GM21360 (cell line): ENCODE measurements around the gene TP53I11.

Experiments used
- ATAC-seq: cut with Tn5 transposase; IDR thresholded peaks from one replicate; pipeline ENCODE4 v1.9.1; 2021; ENCODE audit warnings: mild to moderate bottlenecking, moderate library complexity; ENCODE audit not compliant: unreplicated experiment

TP53I11 gene

GRCh38 chr11:44959064-44959463 is 8.4 kb upstream of the TP53I11 start:
- no peak for ATAC-seq

GRCh38 chr11:44957776-44958564 is 7.3 kb upstream of the TP53I11 start:
- ATAC-seq = no peak

- no peak for ATAC-seq
These were observed 6.4 kb upstream of the TP53I11 start for GRCh38 chr11:44957040-44957515.

GRCh38 chr11:44955015-44955738 is 4.5 kb upstream of the TP53I11 start:
- ATAC-seq = no peak

GRCh38 chr11:44954051-44954906 is 3.6 kb upstream of the TP53I11 start:
- ATAC-seq = no peak

- no peak for ATAC-seq
These were observed 2.0 kb upstream of the TP53I11 start for GRCh38 chr11:44952500-44953260.

GRCh38 chr11:44952082-44952481 is 1.4 kb upstream of the TP53I11 start:
- no peak for ATAC-seq

GRCh38 chr11:44950031-44950624 is 555 bp downstream of the TP53I11 start:
- no peak for ATAC-seq

- no peak for ATAC-seq
These were observed 1.3 kb downstream of the TP53I11 start for GRCh38 chr11:44949160-44950030.

- no peak for ATAC-seq
These were observed 2.5 kb downstream of the TP53I11 start for GRCh38 chr11:44948155-44948554.

- ATAC-seq = no peak
These were observed 3.6 kb downstream of the TP53I11 start for GRCh38 chr11:44947114-44947513.

- ATAC-seq = no peak
These were observed 4.4 kb downstream of the TP53I11 start for GRCh38 chr11:44946263-44946662.

GRCh38 chr11:44945666-44946065 is 5.0 kb downstream of the TP53I11 start:
- ATAC-seq = no peak

- ATAC-seq = no peak
These were observed 5.8 kb downstream of the TP53I11 start for GRCh38 chr11:44944853-44945235.

GRCh38 chr11:44944181-44944852 is 6.4 kb downstream of the TP53I11 start:
- no peak for ATAC-seq

- ATAC-seq = no peak
These were observed 7.0 kb downstream of the TP53I11 start for GRCh38 chr11:44943696-44944095.

- peak; percentile 71 for ATAC-seq
These were observed 7.6 kb downstream of the TP53I11 start for GRCh38 chr11:44943118-44943517.
